ENCODE data around the gene STMN3.
"Not testable (repeated sequence)": the region's sequence is repeated elsewhere in the genome, so short reads cannot be mapped to it uniquely, and the experiment has no call there.

STMN3 gene

DNA sequence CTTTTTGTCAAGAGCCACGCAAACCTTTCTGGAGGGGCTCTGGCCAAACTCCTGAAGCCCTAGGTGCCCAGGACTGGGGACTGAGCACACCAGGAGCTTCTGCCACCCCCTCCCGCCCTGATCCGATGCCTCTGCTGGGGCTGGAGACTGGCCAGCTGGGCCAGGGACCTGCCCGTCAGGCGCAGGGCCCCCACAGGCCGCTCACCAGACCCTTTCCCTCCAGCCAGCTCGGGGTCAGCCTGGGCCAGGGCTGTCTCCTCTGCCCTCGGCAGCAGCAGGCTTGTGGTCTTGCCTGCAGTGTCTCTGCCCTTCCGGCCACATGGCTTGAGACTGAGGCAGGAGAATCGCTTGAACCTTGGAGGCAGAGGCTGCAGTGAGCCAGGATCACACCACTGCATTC, 19.4 kb upstream of the STMN3 start:
- DNase-seq (ENCODE audit: extremely low read depth, insufficient read length): no peak
- no peak overlapping the region for H3K4me3 ChIP-seq (replicated peaks; ENCODE audit: low read depth, low read length)
- peaks cover 10% of the 10 kb centered on the region for H3K36me3 ChIP-seq (ENCODE audit: control insufficient read depth, insufficient read depth, low read length)
- no peaks in the 10 kb centered on the region for H3K27me3 ChIP-seq (replicated peaks; ENCODE audit: control insufficient read depth, insufficient read depth, low read length)
- TF ChIP-seq, protein P1, sequence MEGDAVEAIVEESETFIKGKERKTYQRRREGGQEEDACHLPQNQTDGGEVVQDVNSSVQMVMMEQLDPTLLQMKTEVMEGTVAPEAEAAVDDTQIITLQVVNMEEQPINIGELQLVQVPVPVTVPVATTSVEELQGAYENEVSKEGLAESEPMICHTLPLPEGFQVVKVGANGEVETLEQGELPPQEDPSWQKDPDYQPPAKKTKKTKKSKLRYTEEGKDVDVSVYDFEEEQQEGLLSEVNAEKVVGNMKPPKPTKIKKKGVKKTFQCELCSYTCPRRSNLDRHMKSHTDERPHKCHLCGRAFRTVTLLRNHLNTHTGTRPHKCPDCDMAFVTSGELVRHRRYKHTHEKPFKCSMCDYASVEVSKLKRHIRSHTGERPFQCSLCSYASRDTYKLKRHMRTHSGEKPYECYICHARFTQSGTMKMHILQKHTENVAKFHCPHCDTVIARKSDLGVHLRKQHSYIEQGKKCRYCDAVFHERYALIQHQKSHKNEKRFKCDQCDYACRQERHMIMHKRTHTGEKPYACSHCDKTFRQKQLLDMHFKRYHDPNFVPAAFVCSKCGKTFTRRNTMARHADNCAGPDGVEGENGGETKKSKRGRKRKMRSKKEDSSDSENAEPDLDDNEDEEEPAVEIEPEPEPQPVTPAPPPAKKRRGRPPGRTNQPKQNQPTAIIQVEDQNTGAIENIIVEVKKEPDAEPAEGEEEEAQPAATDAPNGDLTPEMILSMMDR (IDR thresholded peaks at IDR 0.05; ENCODE audit: insufficient read depth, low read length, poor library complexity, severe bottlenecking): no peak

DNA sequence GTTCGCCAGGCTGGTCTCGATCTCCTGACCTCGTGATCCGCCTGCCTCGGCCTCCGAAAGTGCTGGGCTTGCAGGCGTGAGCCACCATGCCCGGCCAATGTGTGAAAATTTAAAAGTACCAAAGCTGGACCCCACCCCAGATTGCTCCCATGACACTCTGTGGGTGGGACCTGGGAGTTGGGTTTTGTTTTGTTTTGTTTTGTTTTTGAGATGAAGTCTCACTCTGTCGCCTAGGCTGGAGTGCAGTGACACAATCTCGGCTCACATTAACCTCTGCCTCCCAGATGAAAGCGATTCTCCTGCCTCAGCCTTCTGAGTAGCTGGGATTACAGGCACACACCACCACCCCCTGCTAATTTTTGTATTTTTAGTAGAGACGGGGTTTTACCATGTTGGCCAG, 18.5 kb upstream of the STMN3 start:
- DNase-seq (ENCODE audit: extremely low read depth, insufficient read length); H3K27me3 ChIP-seq (replicated peaks; ENCODE audit: control insufficient read depth, insufficient read depth, low read length); H3K4me3 ChIP-seq (replicated peaks; ENCODE audit: low read depth, low read length): not testable (repeated sequence)
- H3K36me3 ChIP-seq (ENCODE audit: control insufficient read depth, insufficient read depth, low read length): peaks cover 16% of the 10 kb centered on the region

DNA sequence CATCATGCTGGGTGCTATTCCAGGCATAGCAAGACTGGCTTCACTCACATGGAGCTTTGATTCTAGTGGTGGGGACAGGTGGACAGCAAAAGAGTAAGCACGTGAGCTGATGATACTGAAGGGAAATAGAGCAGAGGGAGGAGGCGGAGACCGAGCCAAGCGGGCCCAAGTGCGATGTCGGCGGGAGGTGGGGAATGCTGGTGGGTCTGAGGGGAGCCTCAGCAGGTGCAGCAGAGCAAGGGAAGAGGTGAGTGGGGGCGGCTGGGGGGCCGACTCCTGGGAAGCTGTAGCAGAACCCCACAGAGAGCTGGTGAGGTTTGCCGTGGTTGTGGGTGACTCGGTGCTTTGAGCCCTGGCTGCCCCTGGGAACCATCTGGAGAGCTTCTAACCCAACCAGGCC, 15.1 kb upstream of the STMN3 start:
- no peak for DNase-seq (ENCODE audit: extremely low read depth, insufficient read length)
- H3K4me3 ChIP-seq (replicated peaks; ENCODE audit: low read depth, low read length): no peak overlapping the region
- H3K36me3 ChIP-seq (ENCODE audit: control insufficient read depth, insufficient read depth, low read length): peaks cover 16% of the 10 kb centered on the region
- no peaks in the 10 kb centered on the region for H3K27me3 ChIP-seq (replicated peaks; ENCODE audit: control insufficient read depth, insufficient read depth, low read length)
- TF ChIP-seq, protein P1 (IDR thresholded peaks at IDR 0.05; ENCODE audit: insufficient read depth, low read length, poor library complexity, severe bottlenecking): no peak

DNA sequence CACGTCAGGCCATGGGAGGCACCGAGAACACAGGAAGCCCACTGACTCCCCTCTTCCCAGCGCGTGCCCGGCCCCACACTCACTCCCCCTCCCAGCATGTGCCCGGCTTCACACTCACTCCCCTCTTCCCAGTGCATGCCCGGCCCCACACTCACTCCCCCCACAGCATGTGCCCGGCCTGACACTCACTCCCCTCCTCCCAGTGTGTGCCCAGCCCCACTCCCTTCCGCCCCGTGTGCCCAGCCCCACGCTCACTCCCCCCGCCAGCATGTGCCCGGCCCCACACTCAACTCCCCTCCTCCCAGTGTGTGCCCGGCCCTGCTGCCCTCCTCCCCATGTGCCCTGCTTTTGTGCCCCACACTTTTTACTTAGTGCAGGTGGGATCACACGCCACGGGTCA, 14.6 kb upstream of the STMN3 start:
- Histone ChIP-seq H3K27me3 (replicated peaks; ENCODE audit: control insufficient read depth, insufficient read depth, low read length) (no peaks in the 10 kb centered on the region), H3K4me3 (replicated peaks; ENCODE audit: low read depth, low read length) (no peak overlapping the region), H3K36me3 (ENCODE audit: control insufficient read depth, insufficient read depth, low read length) (peaks cover 16% of the 10 kb centered on the region)
- no peak for DNase-seq (ENCODE audit: extremely low read depth, insufficient read length)
- TF ChIP-seq, protein P1 (IDR thresholded peaks at IDR 0.05; ENCODE audit: insufficient read depth, low read length, poor library complexity, severe bottlenecking): no peak

DNA sequence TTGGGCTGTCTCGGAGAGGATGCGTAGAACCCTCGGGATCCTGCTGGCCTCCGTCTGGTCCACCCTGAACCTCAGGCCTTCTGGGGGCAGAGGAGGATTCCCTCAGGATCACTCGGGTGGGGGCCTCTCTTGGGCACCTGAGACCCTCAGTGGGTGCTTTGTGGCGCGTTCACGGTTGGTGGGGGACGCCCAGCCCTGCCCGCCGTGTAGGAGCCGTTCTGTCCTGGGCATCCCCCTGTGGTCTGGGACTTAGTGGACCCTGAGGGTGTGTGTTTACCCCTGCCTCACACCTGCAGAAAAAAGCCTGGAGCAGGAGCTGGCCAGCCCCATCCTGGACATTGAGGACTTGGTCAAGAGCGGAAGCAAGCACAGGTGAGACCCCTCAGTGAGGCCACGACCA, 12.5 kb upstream of the STMN3 start:
- no peak for DNase-seq (ENCODE audit: extremely low read depth, insufficient read length)
- Histone ChIP-seq H3K4me3 (replicated peaks; ENCODE audit: low read depth, low read length) (no peak overlapping the region), H3K27me3 (replicated peaks; ENCODE audit: control insufficient read depth, insufficient read depth, low read length) (no peaks in the 10 kb centered on the region), H3K36me3 (ENCODE audit: control insufficient read depth, insufficient read depth, low read length) (peaks cover 32% of the 10 kb centered on the region)
- TF ChIP-seq, protein P1 (IDR thresholded peaks at IDR 0.05; ENCODE audit: insufficient read depth, low read length, poor library complexity, severe bottlenecking): no peak

DNA sequence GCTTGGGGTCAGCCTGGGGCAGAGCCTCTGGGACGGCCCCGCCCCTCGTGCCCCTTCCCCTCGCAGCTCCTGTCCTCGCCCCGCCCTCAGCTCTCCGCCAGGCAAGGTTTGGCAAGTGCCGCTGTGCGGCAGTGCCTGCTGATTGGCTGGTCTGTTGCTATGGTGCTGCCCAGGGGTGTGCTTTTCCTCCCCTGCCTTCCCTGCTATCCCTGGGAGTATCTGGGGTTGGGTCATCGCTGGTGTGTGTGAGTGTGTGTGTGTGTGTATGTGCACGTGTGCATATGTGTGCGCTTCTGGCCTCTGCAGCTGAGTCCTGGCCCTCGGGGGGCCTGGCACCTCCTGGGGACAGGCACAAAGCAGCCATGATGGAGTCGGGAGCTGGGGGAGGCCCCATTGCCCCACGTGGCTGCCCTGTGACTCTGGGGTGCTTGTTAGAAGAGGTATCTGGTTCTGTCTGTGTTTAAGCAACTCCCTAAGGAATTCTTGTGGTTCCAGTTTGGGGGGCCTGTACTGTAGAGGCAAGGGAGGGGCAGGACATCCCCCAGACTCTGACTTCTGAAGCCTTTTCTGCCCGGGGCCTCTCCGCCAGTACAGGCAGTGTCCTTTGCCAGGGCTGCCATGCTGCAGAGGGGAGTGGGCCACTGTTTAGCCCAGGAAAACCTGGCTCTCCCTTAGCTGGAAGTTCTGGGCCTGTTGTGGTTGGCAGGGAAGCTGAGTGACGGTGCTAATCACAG, 11.8 kb upstream of the STMN3 start:
- Histone ChIP-seq H3K27me3 (replicated peaks; ENCODE audit: control insufficient read depth, insufficient read depth, low read length) (no peaks in the 10 kb centered on the region), H3K36me3 (ENCODE audit: control insufficient read depth, insufficient read depth, low read length) (peaks cover 32% of the 10 kb centered on the region), H3K4me3 (replicated peaks; ENCODE audit: low read depth, low read length) (no peak overlapping the region)
- TF ChIP-seq, protein P1 (IDR thresholded peaks at IDR 0.05; ENCODE audit: insufficient read depth, low read length, poor library complexity, severe bottlenecking): no peak
- DNase-seq (ENCODE audit: extremely low read depth, insufficient read length): no peak

Data from GM06990 (cell line).